CD4-positive, CD25-positive, alpha-beta regulatory T cell (primary cell): Measurements from ENCODE around the gene NUBP1. TPM values are rescaled to one million over a fixed set of nuclear protein-coding genes. Genes with fewer than 3 reads are reported as not detected.

Source experiments
- ATAC-seq, 2 donors: fragments of 150-1000 bp; cut with Tn5 transposase; one replicate each; pipeline ENCODE4 v1.10.0; 2021; ENCODE audit warnings: low read depth in 2 of 2, moderate number of reproducible peaks in 2 of 2, moderate library complexity in 1 of 2
- DNase-seq, 3 donors: peaks; one replicate each; pipeline versions ENCODE4 v3.0.0 to v3.0.0-alpha.2; 2012 to 2022; ENCODE audit warnings: mixed read lengths in 1 of 3
- H3K27ac ChIP-seq: one replicate; pipeline ENCODE4 v1.7.0; 2013; ENCODE audit warnings: mild to moderate bottlenecking, low read length; ENCODE audit not compliant: insufficient read depth, poor library complexity, severe bottlenecking
- H3K27me3 ChIP-seq: one replicate; pipeline ENCODE4 v1.7.0; 2013; ENCODE audit warnings: low read length; ENCODE audit not compliant: control insufficient read depth, insufficient read depth
- H3K36me3 ChIP-seq: one replicate; pipeline ENCODE4 v1.7.0; 2013; ENCODE audit warnings: mild to moderate bottlenecking, low read length, moderate library complexity; ENCODE audit not compliant: control insufficient read depth, insufficient read depth
- H3K4me1 ChIP-seq: 2 replicates; pipeline ENCODE4 v1.7.0; 2013; ENCODE audit warnings: mild to moderate bottlenecking, low read length; ENCODE audit not compliant: insufficient read depth, control insufficient read depth, poor library complexity, severe bottlenecking
- H3K4me3 ChIP-seq: one replicate; pipeline ENCODE4 v1.7.0; 2013; ENCODE audit warnings: low read depth, mild to moderate bottlenecking, low read length, moderate library complexity
- H3K9me3 ChIP-seq, 2 experiments: 1 replicate in 1 of 2; 2 replicates in 1 of 2; pipeline ENCODE4 v1.7.0; 2013; ENCODE audit warnings: low read length in 2 of 2, mild to moderate bottlenecking in 1 of 2, moderate library complexity in 1 of 2; ENCODE audit not compliant: control insufficient read depth in 2 of 2
- H3K27ac Mint-ChIP-seq, 3 donors: one replicate each; pipeline ENCODE4 v1.8.0; 2020 to 2022; ENCODE audit warnings: mild to moderate bottlenecking in 3 of 3, mixed read lengths in 3 of 3, moderate library complexity in 2 of 3
- H3K27me3 Mint-ChIP-seq: one replicate; pipeline ENCODE4 v1.8.0; 2022; ENCODE audit warnings: mild to moderate bottlenecking, mixed read lengths
- H3K36me3 Mint-ChIP-seq: one replicate; pipeline ENCODE4 v1.8.0; 2020; ENCODE audit warnings: mixed read lengths
- H3K4me1 Mint-ChIP-seq, 4 donors: one replicate each; pipeline ENCODE4 v1.8.0; 2020 to 2022; ENCODE audit warnings: mixed read lengths in 4 of 4, mild to moderate bottlenecking in 1 of 4
- H3K4me3 Mint-ChIP-seq, 4 donors: one replicate each; pipeline ENCODE4 v1.8.0; 2020 to 2022; ENCODE audit warnings: mild to moderate bottlenecking in 4 of 4, mixed read lengths in 4 of 4, moderate library complexity in 3 of 4
- H3K9me3 Mint-ChIP-seq, 7 donors: one replicate each; pipeline ENCODE4 v1.8.0; 2020 to 2022; ENCODE audit warnings: mixed read lengths in 7 of 7, mild to moderate bottlenecking in 3 of 7, moderate library complexity in 2 of 7
- polyA plus RNA-seq, 4 donors: library from polyadenylated mRNA; unstranded; fragments of 300-500 nt; fragmentation: Illumina TruSeq; gene quantifications; one replicate each; pipeline ENCODE4 v1.2.3, GENCODE V29; 2021
- total RNA-seq: library from RNA; stranded (reverse); gene quantifications from one replicate; pipeline ENCODE4 v1.2.3, GENCODE V29; 2022

Gene NUBP1
- total and polyA plus RNA-seq, 5 donors from 2014 or later, result 23.2 to 44.4 (median 42.1) TPM

DNA sequence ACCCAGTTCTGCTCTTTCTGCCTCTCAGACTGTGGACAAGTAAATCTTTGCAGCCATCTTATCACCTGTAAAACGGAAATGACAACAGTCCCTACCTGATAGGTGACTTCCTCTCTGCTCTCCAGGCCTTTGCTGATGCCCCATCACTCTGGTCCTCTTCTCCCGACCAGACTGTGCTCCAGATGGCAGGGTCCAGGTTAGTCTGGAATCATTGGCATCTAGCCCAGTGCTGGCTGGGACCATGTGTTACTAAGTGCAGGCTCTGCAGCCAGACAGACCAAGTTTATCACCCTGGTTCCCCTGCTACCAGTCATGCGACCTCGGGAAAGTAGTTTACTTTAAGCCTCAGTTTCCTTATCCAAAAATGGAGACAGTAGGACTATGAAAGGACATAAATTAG, 1.8 kb upstream of the NUBP1 start:
- Histone ChIP-seq H3K9me3 (no peaks in the 10 kb centered on the region), H3K4me3 (no peak overlapping the region), H3K36me3 (peaks cover 3% of the 10 kb centered on the region), H3K27ac (no peak overlapping the region), H3K27me3 (no peaks in the 10 kb centered on the region), H3K4me1 (peaks cover 28% of the 10 kb centered on the region)
- Mint-ChIP-seq H3K4me1 (peaks cover 13 to 41% (median 32%) of the 10 kb centered on the region in 4 donors), H3K27ac (peak overlapping the region in 1 of 3 donors; percentile 20), H3K36me3 (peaks cover 11% of the 10 kb centered on the region), H3K9me3 (peaks cover 0 to 2% (median 0%) of the 10 kb centered on the region in 7 donors), H3K27me3 (peaks cover 4% of the 10 kb centered on the region), H3K4me3 (no peak overlapping the region)
- ATAC-seq, result no peak
- no peak for DNase-seq

DNA sequence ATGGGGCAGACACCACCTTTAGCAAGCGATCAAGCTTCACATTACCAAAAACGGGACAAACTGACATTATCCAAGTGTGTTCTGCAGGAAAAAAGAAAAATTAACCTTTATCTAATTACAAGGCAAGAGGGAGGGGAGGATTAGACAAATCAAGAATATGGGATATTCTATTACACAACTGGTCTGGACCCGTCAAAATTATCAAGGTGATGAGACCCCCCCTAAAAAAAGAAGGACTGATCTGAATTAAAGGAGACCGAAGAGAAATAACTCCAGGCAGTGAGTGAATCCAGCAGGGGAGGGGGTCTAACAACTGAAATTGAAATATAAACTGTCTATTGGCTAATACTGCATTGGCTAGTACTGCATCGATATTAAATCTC, 424 bp upstream of the NUBP1 start:
- peaks cover 9 to 32% (median 27%) of the 10 kb centered on the region in 4 donors for H3K4me1 Mint-ChIP-seq
- Histone ChIP-seq H3K9me3 (no peaks in the 10 kb centered on the region), H3K4me1 (peaks cover 17% of the 10 kb centered on the region), H3K4me3 (peak overlapping the region; percentile 73), H3K27ac (peak overlapping the region; percentile 97), H3K27me3 (no peaks in the 10 kb centered on the region), H3K36me3 (peaks cover 16% of the 10 kb centered on the region)
- H3K27me3 Mint-ChIP-seq, result no peaks in the 10 kb centered on the region
- DNase-seq (no peak), ATAC-seq (no peak)
- H3K9me3 Mint-ChIP-seq, result peaks cover 0 to 2% (median 0%) of the 10 kb centered on the region in 7 donors
- H3K27ac Mint-ChIP-seq, result peak overlapping the region; percentile 98 to 100 (median 99)
- H3K4me3 Mint-ChIP-seq, result peak overlapping the region; percentile 88 to 97 (median 96)
- peaks cover 14% of the 10 kb centered on the region for H3K36me3 Mint-ChIP-seq

DNA sequence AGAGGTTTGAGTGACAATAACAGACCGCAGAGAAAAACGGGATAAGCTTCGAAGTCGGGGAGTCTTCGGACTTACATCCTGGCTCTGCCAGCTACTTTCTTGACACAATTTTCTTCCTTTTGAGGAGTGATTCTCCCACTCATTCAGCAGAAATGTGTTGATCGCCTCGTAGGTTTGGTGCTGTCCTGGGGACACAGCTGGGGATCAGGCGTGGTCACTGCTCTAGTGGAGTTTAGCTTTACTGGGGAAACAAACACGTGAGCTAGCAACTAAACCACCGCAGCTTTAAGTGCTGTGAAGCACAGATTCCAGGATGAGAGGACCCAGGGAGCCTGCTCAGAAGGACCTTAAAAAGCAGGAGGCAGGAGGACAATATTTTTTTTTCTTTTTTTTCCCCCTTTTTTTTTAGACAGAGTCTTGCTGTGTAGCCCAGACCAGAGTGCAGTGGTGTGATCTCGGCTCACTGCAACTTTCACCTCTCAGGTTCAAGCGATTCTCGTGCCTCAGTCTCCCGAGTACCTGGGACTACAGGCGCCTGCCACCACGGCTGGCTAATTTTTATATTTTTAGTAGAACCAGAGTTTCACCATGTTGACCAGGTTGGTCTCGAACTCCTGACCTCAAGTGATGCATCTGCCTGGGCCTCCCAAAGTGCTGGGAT, 858 bp downstream of the NUBP1 start:
- Histone ChIP-seq H3K4me3 (peak overlapping the region; percentile 88), H3K27ac (peak overlapping the region; percentile 97), H3K9me3 (no peaks in the 10 kb centered on the region), H3K27me3 (no peaks in the 10 kb centered on the region), H3K4me1 (peaks cover 14% of the 10 kb centered on the region), H3K36me3 (peaks cover 27% of the 10 kb centered on the region)
- H3K27me3 Mint-ChIP-seq, result no peaks in the 10 kb centered on the region
- DNase-seq (no peak), ATAC-seq (no peak)
- H3K9me3 Mint-ChIP-seq, result peaks cover 0 to 2% (median 0%) of the 10 kb centered on the region in 7 donors
- peak overlapping the region; percentile 98 to 100 (median 99) for H3K27ac Mint-ChIP-seq
- H3K36me3 Mint-ChIP-seq, result peaks cover 24% of the 10 kb centered on the region
- H3K4me3 Mint-ChIP-seq, result peak overlapping the region; percentile 88 to 97 (median 96)
- H3K4me1 Mint-ChIP-seq, result peaks cover 9 to 37% (median 24%) of the 10 kb centered on the region in 4 donors

DNA sequence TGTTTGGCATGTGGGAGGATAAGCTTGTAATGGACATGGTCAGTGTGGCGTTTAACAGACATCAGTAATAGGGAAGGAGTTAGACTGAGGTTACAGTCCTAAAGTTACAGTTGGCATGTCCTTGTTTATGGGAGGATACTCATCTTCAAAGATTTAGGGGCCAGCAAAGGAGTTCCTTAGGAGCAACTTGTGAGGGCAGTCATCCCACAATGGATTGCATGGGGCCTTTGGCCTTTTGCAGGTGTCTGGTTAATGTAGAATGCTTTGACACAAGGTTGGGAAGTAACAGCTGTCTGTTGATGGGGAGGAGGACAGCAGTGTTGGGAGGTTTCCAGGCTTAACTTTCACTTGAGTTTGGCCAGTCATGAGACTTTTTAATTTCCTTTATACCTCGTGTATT, 2.2 kb downstream of the NUBP1 start:
- Mint-ChIP-seq H3K27ac (peak overlapping the region in 1 of 3 donors; percentile 76), H3K36me3 (peaks cover 27% of the 10 kb centered on the region)
- no peak for ATAC-seq

GRCh38 chr16:10750793-10751192, 7.2 kb downstream of the NUBP1 start:
- Histone ChIP-seq H3K9me3 (no peaks in the 10 kb centered on the region), H3K27ac (no peak overlapping the region), H3K4me3 (no peak overlapping the region), H3K36me3 (peaks cover 77% of the 10 kb centered on the region), H3K27me3 (no peaks in the 10 kb centered on the region), H3K4me1 (no peaks in the 10 kb centered on the region)
- ATAC-seq (no peak), DNase-seq (no peak)
- H3K4me3 Mint-ChIP-seq, result peak overlapping the region in 1 of 4 donors; percentile 52
- H3K27me3 Mint-ChIP-seq, result no peaks in the 10 kb centered on the region
- peaks cover 7 to 17% (median 11%) of the 10 kb centered on the region in 4 donors for H3K4me1 Mint-ChIP-seq
- H3K36me3 Mint-ChIP-seq, result peaks cover 51% of the 10 kb centered on the region
- H3K9me3 Mint-ChIP-seq, result no peaks in the 10 kb centered on the region
- peak overlapping the region in 1 of 3 donors; percentile 33 for H3K27ac Mint-ChIP-seq

More for the DNA sequence above, 2.2 kb downstream of the NUBP1 start:
- peak overlapping the region in 3 of 4 donors; percentile 40 to 68 (median 40) for H3K4me3 Mint-ChIP-seq
- no peaks in the 10 kb centered on the region for H3K9me3 ChIP-seq
- no peaks in the 10 kb centered on the region for H3K27me3 ChIP-seq
- no peaks in the 10 kb centered on the region for H3K27me3 Mint-ChIP-seq
- H3K36me3 ChIP-seq, result peaks cover 38% of the 10 kb centered on the region
- no peaks in the 10 kb centered on the region for H3K9me3 Mint-ChIP-seq
- DNase-seq, result no peak
- peaks cover 9 to 39% (median 25%) of the 10 kb centered on the region in 4 donors for H3K4me1 Mint-ChIP-seq
- H3K4me1 ChIP-seq, result peaks cover 14% of the 10 kb centered on the region
- H3K4me3 ChIP-seq, result no peak overlapping the region
- no peak overlapping the region for H3K27ac ChIP-seq

DNA sequence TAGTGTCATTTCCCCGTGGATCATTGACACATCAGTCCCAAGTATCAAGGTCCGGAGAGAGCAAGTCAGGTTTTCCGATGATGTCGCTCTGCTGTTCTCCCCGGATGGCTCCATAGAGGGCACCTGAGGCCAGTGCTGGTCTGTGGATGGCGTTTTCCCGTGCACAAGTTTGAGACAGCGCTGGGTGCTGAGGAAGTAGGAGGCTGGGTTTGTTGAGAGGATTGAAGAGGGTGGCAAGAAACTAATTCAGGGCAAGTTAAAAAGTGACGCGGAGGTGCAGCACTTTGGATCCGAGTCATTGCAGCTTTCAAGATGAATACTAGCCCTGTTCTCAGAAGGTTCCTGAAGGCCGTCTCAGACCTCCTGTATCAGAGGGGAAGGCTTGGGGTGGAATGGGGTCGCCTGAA, 7.7 kb downstream of the NUBP1 start:
- peak overlapping the region in 1 of 3 donors; percentile 33 for H3K27ac Mint-ChIP-seq
- Histone ChIP-seq H3K9me3 (no peaks in the 10 kb centered on the region), H3K4me3 (no peak overlapping the region), H3K4me1 (no peaks in the 10 kb centered on the region), H3K36me3 (peaks cover 82% of the 10 kb centered on the region), H3K27ac (no peak overlapping the region), H3K27me3 (no peaks in the 10 kb centered on the region)
- H3K9me3 Mint-ChIP-seq, result no peaks in the 10 kb centered on the region
- no peak for ATAC-seq
- peak overlapping the region in 1 of 4 donors; percentile 52 for H3K4me3 Mint-ChIP-seq
- DNase-seq, result no peak
- H3K36me3 Mint-ChIP-seq, result peaks cover 51% of the 10 kb centered on the region
- peaks cover 7 to 15% (median 9%) of the 10 kb centered on the region in 4 donors for H3K4me1 Mint-ChIP-seq
- no peaks in the 10 kb centered on the region for H3K27me3 Mint-ChIP-seq

GRCh38 chr16:10752843-10753523, 9.3 kb downstream of the NUBP1 start:
- peaks cover 60% of the 10 kb centered on the region for H3K36me3 Mint-ChIP-seq
- DNase-seq (no peak), ATAC-seq (peak; percentile 30 to 43)
- Histone ChIP-seq H3K4me3 (no peak overlapping the region), H3K27me3 (no peaks in the 10 kb centered on the region), H3K9me3 (no peaks in the 10 kb centered on the region), H3K27ac (no peak overlapping the region), H3K36me3 (peaks cover 84% of the 10 kb centered on the region), H3K4me1 (no peaks in the 10 kb centered on the region)
- H3K4me1 Mint-ChIP-seq, result peaks cover 6 to 15% (median 7%) of the 10 kb centered on the region in 4 donors
- no peaks in the 10 kb centered on the region for H3K9me3 Mint-ChIP-seq
- peak overlapping the region in 1 of 3 donors; percentile 57 for H3K27ac Mint-ChIP-seq
- no peak overlapping the region for H3K4me3 Mint-ChIP-seq
- H3K27me3 Mint-ChIP-seq, result no peaks in the 10 kb centered on the region
